BLaER1 (cell line): ENCODE data around the gene MCM7.

Experiments used
- H3K27ac ChIP-seq: shearing (Covaris generic); formaldehyde crosslinking; 2 replicates; pipeline ENCODE4 v1.8.1; 2022
- H3K27me3 ChIP-seq: shearing (Covaris generic); formaldehyde crosslinking; 2 replicates; pipeline ENCODE4 v1.8.1; 2022
- H3K36me3 ChIP-seq: shearing (Covaris generic); formaldehyde crosslinking; 2 replicates; pipeline ENCODE4 v1.8.1; 2022
- H3K4me1 ChIP-seq: shearing (Covaris generic); formaldehyde crosslinking; 2 replicates; pipeline ENCODE4 v1.8.1; 2022
- H3K4me2 ChIP-seq: shearing (Covaris generic); formaldehyde crosslinking; 2 replicates; pipeline ENCODE4 v1.8.1; 2022
- H3K4me3 ChIP-seq: shearing (Covaris generic); formaldehyde crosslinking; 2 replicates; pipeline ENCODE4 v1.8.1; 2022
- H3K9ac ChIP-seq: shearing (Covaris generic); formaldehyde crosslinking; 2 replicates; pipeline ENCODE4 v1.8.1; 2022
- H3K9me3 ChIP-seq: shearing (Covaris generic); formaldehyde crosslinking; 2 replicates; pipeline ENCODE4 v1.8.1; 2022
- H4K20me1 ChIP-seq: shearing (Covaris generic); formaldehyde crosslinking; 2 replicates; pipeline ENCODE4 v1.8.1; 2022
- Cebpa-rat ChIP-seq: shearing (Covaris generic); IDR thresholded peaks from 2 replicates; pipeline ENCODE4 v1.8.1; 2022

The MCM7 gene

DNA sequence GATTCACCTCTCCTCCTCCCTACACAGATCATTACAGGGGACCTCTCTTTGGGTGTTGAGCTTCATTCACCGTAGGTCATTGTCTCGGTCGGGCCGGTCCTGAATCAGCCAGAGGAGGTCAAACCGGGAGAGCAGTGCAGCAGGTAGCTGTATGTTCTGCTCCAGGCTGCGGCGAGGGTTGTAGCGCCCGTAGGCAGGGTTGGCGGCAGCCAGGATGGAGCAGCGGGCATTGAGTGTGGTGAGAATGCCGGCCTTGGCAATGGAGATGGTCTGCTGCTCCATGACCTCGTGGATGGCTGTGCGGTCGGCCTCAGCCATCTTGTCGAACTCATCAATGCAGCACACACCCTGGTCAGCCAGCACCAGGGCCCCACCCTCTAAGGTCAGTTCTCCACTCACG is 5.5 kb downstream of the MCM7 start:
- Histone ChIP-seq H3K27me3 (no peaks in the 10 kb centered on the region), H3K36me3 (peaks cover 93% of the 10 kb centered on the region), H3K9ac (peak overlapping the region; percentile 59; the same call in 1 of the 2 replicates), H4K20me1 (peaks cover 95% of the 10 kb centered on the region), H3K4me3 (no peak overlapping the region), H3K4me1 (peaks cover 48% of the 10 kb centered on the region), H3K9me3 (no peaks in the 10 kb centered on the region), H3K27ac (no peak overlapping the region), H3K4me2 (no peak overlapping the region)
- TF ChIP-seq Cebpa-rat: no peak

- H3K27me3 ChIP-seq: no peaks in the 10 kb centered on the region
- H3K4me2 ChIP-seq: no peak overlapping the region
- no peak overlapping the region for H3K4me3 ChIP-seq
- TF ChIP-seq Cebpa-rat: no peak
- peak overlapping the region; percentile 59; the same call in 1 of the 2 replicates for H3K9ac ChIP-seq
- peaks cover 97% of the 10 kb centered on the region for H3K36me3 ChIP-seq
- no peak overlapping the region for H3K27ac ChIP-seq
- peaks cover 95% of the 10 kb centered on the region for H4K20me1 ChIP-seq
- H3K4me1 ChIP-seq: peaks cover 52% of the 10 kb centered on the region
- H3K9me3 ChIP-seq: no peaks in the 10 kb centered on the region
Observed at GRCh38 chr7:100095289-100095688, 5.9 kb downstream of the MCM7 start.

GRCh38 chr7:100093925-100094486 is 7.2 kb downstream of the MCM7 start:
- no peak for TF ChIP-seq Cebpa-rat
- Histone ChIP-seq H3K4me2 (no peak overlapping the region), H3K36me3 (peaks cover 92% of the 10 kb centered on the region), H3K4me1 (peaks cover 54% of the 10 kb centered on the region), H3K4me3 (no peak overlapping the region), H3K27me3 (no peaks in the 10 kb centered on the region), H3K27ac (no peak overlapping the region), H3K9ac (peak overlapping the region; percentile 28; the same call in 1 of the 2 replicates), H4K20me1 (peaks cover 82% of the 10 kb centered on the region), H3K9me3 (no peaks in the 10 kb centered on the region)

GRCh38 chr7:100093498-100093897 is 7.7 kb downstream of the MCM7 start:
- H3K36me3 ChIP-seq: peaks cover 87% of the 10 kb centered on the region
- H3K4me2 ChIP-seq: no peak overlapping the region
- H3K4me3 ChIP-seq: no peak overlapping the region
- H3K27ac ChIP-seq: no peak overlapping the region
- peak overlapping the region; percentile 28; the same call in 1 of the 2 replicates for H3K9ac ChIP-seq
- TF ChIP-seq Cebpa-rat: no peak
- H3K4me1 ChIP-seq: peaks cover 51% of the 10 kb centered on the region
- no peaks in the 10 kb centered on the region for H3K27me3 ChIP-seq
- no peaks in the 10 kb centered on the region for H3K9me3 ChIP-seq
- H4K20me1 ChIP-seq: peaks cover 79% of the 10 kb centered on the region

DNA sequence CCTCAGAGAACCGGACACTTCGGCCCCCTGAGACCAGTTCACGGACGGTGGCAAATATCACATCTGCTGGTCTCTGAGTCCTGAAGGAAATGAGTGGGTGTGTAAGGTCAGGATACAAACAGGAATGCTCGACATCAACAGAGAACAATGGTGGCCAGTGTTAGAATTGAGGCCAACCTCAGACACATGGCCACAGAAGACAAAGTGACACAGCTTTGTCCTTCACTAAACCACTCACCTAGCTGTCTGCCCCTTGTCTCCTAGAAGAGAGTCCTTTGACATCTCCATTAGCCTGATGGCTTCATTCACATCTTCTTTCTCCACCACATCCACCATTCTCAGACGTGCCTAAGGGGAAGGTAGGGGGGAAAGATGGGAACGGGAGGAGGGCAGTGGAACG is 8.1 kb downstream of the MCM7 start:
- Histone ChIP-seq H3K27ac (no peak overlapping the region), H3K9me3 (no peaks in the 10 kb centered on the region), H3K4me3 (no peak overlapping the region), H3K27me3 (no peaks in the 10 kb centered on the region), H3K4me2 (no peak overlapping the region), H3K36me3 (peaks cover 82% of the 10 kb centered on the region), H4K20me1 (peaks cover 75% of the 10 kb centered on the region), H3K9ac (no peak overlapping the region), H3K4me1 (peaks cover 51% of the 10 kb centered on the region)
- TF ChIP-seq Cebpa-rat: no peak

DNA sequence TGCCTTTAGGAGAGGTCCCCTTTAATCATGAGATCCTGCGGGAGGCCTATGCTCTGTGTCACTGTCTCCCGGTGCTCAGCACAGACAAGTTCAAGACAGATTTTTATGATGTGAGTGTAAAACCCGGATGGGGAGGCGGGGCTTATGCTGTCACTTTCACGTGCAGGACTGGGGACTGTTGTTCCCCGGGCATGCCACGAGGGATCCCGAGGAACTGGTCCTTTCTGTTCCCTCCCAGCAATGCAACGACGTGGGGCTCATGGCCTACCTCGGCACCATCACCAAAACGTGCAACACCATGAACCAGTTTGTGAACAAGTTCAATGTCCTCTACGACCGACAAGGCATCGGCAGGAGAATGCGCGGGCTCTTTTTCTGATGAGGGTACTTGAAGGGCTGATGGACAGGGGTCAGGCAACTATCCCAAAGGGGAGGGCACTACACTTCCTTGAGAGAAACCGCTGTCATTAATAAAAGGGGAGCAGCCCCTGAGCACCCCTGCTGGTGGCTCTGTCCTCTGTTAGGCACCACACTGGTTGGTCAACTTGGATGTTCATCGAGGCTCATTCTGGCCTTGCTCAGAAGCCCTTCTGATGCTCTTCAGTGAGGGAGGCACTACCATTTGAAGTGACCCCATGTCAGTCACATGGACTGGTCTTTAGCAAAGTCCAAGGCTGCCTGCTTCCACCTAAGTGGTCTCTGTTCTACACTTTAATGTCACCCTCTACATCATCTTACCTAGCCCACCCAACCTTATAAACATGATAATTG is 9.6 kb downstream of the MCM7 start:
- H3K9ac ChIP-seq: no peak overlapping the region
- no peaks in the 10 kb centered on the region for H3K27me3 ChIP-seq
- peaks cover 60% of the 10 kb centered on the region for H4K20me1 ChIP-seq
- no peak for TF ChIP-seq Cebpa-rat
- H3K4me2 ChIP-seq: no peak overlapping the region
- no peak overlapping the region for H3K4me3 ChIP-seq
- peaks cover 47% of the 10 kb centered on the region for H3K4me1 ChIP-seq
- H3K9me3 ChIP-seq: no peaks in the 10 kb centered on the region
- peaks cover 68% of the 10 kb centered on the region for H3K36me3 ChIP-seq
- H3K27ac ChIP-seq: no peak overlapping the region

- peak overlapping the region; percentile 96; the same call in 1 of the 2 replicates for H3K9ac ChIP-seq
- H3K4me2 ChIP-seq: peak overlapping the region; percentile 79; the same call in 1 of the 2 replicates
- H3K9me3 ChIP-seq: no peaks in the 10 kb centered on the region
- peaks cover 40% of the 10 kb centered on the region for H3K4me1 ChIP-seq
- peaks cover 60% of the 10 kb centered on the region for H3K36me3 ChIP-seq
- TF ChIP-seq Cebpa-rat: no peak
- no peak overlapping the region for H3K4me3 ChIP-seq
- H3K27ac ChIP-seq: no peak overlapping the region
- H4K20me1 ChIP-seq: peaks cover 52% of the 10 kb centered on the region
- no peaks in the 10 kb centered on the region for H3K27me3 ChIP-seq
Observed at GRCh38 chr7:100090527-100091410, 10.4 kb downstream of the MCM7 start.

DNA sequence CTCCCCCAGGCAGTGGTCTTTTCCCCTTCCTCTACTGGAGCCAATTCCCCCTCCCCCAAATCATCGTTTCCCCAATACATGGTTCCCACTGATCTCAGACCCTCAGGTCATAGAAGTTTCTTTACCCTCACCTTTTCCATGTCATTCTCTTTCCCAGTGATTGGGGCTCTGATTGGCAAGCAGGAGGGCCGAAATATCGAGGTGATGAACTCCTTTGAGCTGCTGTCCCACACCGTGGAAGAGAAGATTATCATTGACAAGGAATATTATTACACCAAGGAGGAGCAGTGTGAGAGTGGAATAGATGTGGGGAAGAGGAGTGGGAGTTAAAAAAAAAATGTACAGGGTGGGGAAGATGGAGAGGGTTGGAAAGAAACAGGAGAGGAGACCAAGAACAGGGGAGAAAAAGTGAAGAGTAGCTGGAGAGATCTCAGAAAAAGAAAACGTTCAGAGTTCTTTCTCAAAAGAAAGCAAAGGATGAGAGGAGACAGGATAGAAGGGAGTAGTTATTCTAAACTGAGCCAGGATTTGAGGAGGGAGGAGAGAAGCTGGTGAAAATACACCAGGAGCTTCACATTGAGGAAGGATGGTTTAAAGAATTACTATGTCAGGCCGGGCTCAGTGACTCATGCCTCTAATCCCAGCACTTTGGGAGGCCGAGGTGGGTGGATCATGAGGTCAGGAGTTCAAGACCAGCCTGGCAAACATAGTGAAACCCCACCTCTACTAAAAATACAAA is 11.6 kb downstream of the MCM7 start:
- Histone ChIP-seq H3K27ac (peak overlapping the region; percentile 91), H3K4me2 (peak overlapping the region; percentile 79), H3K36me3 (peaks cover 48% of the 10 kb centered on the region), H3K9me3 (no peaks in the 10 kb centered on the region), H3K9ac (peak overlapping the region; percentile 96), H3K27me3 (no peaks in the 10 kb centered on the region), H4K20me1 (peaks cover 41% of the 10 kb centered on the region), H3K4me1 (peaks cover 35% of the 10 kb centered on the region), H3K4me3 (peak overlapping the region; percentile 87)
- TF ChIP-seq Cebpa-rat: no peak
